Stimulated activated CD4-positive, alpha-beta T cell treated with anti-CD3 and anti-CD28 coated beads, Interleukin-2, amount 100 ng/mL, for 4 hours (primary cell): Measurements from ENCODE around the gene TMEM106B.
"Not testable (repeated sequence)": the region's sequence is repeated elsewhere in the genome, so short reads cannot be mapped to it uniquely, and the experiment has no call there.

Experiments used
- DNase-seq: peaks from one replicate; pipeline ENCODE4 v3.0.0-alpha.2; 2020; ENCODE audit warnings: low read depth

TMEM106B gene

DNA sequence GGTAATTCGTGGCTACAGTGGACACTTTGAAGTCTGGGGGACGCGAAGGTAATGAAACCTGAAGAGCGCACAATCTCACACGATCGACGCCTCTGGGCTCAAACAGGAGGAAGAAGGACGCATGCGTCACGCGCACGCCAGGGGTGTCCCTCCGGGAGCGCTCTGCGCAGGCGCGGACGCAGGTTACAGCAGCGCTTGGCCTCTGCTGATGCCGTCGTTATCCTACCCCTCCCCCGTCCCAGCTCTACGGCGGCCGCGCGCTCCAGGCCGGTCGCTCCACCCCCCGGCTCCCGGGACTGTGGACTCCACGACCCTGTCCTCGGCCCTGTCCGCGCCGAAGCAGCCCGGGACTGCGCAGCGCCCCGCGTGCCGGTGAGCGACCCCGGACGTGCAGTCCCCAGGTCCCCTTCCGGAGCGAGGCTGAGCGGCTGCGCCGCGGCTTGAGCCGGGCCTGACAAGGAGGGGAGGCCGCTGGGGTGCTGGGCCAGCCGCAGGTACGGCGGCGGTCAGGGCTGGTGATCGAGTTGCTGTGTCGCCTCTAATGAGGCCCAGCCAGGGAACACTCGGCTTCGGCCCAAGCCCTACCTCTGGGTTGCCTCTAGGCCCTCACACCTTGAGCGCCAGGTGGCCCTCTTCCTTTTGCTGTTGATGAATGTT lies at the start of gene TMEM106B:
TMEM106B (plus strand) TSS at position 241 of the 657 bp plus-strand sequence. CDS start 3,517 bp downstream, outside the sequence.
- peak; percentile 98 for DNase-seq

DNA sequence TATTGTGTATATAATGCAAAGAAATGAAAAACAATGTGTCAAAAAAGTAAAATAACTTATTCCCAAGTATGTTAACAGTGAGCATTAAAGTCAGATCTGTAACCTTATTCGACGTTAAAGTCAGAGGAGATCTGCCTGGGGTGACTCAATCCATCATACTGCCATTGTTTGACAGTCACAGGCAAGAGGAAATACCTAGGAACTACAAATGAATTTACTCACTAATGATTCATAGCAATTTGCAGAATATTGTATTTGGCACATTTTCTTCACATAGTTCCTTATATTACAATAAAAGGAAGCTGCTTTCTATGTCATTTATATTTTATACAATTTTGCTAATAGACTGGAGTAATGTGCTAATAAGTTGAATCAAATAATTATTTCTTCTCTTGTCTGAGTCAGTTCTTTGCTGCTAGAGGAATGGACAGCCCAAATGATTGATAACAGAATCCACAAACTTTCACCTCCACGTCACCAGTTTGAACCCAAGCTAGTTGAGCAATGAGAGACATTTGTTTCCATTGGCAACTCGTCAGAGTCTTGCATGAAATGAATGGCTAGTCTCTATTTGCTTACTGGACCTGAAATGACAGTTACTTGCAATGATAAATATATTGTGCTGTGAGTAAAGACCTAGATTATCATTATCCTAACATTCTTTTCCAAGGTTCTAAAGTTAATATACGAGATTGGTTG lies 48.5 kb upstream of the TMEM106B start:
- DNase-seq, result no peak

DNA sequence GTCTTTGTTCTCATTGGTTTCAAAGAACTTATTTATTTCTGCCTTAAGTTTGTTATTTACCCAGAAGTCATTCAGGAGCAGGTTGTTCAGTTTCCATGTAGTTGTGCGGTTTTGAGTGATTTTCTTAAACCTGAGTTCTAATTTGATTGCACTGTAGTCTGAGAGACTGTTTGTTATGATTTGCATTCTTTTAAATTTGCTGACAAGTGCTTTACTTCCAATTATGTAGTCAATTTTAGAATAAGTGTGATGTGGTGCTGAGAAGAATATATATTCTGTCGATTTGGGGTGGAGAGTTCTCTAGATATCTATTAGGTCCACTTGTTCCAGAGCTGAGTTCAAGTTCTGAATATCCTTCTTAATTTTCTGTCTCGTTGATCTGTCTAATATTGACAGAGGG lies 43.0 kb upstream of the TMEM106B start:
- not testable (repeated sequence) for DNase-seq

DNA sequence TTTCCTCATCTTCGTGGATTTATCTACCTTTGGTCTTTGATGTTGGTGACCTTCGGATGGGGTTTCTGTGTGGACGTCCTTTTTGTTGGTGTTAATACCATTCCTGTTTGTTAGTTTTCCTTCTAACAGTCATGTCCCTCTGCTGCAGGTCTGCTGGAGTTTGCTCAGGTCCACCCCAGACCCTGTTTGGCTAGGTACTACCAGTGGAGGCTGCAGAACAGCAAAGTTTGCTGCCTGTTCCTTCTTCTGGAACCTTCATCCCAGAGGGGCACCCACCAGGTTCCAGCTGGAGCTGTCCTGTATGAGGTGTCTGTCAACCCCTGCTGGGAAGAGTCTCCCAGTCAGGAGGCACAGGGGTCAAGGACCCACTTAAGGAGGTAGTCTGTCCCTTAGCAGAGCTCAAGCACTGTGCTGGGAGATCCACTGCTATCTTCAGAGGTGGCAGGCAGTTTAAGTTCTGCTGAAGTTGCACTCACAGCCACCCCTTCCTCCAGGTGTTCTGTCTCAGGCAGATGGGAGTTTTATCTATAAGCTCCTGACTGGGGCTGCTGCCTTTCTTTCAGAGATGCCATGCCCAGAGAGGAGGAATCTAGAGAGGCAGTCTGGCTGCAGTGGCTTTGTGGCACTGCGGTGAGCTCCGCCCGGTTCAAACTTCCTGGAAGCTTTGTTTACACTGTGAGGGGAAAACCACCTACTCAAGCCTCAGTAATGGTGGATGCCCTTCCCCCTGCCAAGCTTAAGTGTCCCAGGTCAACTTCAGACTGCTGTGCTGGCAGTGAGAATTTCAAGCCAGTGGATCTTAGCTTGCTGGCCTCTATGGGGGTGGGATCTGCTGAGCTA lies 40.9 kb upstream of the TMEM106B start:
- peak; percentile 0 for DNase-seq

DNA sequence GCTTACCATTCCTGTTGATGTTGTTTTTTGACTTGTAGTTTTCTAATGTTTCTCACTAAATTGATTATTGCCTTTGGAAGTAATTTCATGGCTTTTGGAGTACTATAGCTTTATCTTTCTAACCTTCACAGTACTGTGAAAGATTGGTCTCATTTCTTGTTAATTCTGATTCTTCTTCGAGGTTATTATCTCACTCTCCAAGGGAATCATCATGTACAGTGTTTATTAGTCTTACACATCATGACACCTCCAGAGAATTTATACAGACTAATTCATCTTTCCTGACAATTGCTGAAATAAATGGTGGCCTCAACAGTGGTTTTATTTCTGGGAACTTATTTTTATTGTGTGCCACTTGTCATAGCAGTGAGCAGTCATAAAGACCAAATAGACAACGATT lies 37.4 kb upstream of the TMEM106B start:
- no peak for DNase-seq

DNA sequence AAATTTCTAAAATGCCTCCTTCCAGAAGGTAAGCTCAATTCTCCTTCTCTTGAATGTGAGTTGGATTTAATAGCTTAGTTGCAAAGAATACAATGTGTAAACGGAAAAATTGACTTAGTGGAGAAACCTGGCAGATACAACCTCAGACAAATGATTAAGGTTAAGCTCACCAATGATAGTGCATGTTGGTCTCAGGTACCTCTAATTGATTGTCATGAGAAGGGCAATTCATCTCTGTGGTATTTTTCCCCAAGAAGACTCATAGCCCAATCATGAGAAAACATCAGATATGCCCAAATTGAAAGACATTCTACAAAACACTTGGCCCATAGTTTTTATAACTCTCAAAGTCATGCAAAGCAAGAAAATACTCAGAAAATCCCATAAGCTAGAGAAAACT lies 36.2 kb upstream of the TMEM106B start:
- no peak for DNase-seq

DNA sequence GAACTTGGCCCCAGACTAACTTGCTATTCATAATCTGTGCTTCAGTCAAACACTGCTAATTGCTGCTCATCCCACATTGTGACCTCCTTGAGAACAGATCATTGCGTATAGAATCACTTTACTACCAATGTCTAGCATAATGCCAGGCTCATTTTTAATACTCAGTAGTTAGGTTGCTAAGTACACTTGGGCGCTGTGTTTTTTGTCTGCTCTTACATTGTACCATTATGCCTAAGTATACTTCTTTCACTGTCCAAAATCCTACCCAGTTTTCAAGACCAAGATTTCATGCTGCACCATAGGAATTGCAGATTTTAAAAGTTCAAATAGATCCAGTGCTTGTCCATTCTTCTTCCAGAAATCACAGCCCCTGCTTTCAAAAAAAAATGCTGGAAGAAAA lies 32.8 kb upstream of the TMEM106B start:
- DNase-seq, result no peak

DNA sequence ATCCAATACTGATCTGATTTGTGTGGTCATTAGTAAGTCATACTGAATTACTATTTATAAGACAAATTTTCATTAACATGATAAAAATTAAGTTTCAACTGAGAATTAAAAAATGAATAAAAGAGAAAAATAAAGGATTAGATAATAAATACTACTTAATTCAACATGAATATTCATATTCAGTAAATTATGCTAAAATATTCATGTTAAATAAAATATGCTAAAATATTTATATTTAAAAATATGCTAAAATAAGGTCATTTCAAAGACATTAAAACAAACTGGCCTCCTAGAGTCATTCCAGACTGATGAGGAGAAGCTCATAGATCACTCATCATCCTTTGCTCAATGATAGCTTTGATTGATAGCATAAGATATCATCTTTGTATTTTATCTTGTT lies 16.7 kb upstream of the TMEM106B start:
- DNase-seq, result no peak

DNA sequence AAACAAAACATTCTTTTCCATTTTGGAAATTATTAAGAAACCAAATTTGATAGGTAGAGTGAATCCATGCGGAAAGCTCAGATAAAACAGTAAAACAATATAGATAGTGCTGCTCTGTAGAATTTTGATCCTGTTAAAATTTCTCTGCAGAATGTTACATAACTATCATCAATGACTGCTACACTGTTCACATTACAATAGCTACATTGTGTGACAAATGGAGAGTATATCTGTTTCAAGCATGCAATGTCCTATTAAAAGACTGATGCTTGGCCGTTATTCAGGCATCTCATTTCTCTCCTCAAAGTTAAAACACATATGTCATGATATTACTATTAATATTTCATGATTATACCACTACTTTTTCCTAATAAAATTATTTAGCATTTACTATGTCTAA lies 14.7 kb upstream of the TMEM106B start:
- DNase-seq, result no peak

DNA sequence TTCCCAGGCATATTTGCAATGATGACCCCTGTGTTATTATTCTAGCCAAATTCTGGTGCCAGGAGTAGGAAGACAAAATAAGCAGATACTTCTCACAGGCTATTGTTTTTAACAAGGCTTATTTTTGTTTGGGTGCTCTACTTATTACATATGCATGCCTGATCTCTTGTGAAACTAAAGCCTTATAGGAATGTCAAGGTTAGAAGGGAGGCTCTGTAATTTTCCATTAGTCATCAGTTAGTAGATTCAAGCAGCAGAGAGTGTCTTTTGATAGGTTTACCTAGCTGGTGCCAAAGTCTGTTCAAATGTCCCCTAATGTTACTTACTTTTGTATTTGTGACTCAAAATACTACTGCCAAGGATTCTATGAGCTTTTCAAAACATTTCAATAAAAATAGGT lies 11.7 kb upstream of the TMEM106B start:
- no peak for DNase-seq

DNA sequence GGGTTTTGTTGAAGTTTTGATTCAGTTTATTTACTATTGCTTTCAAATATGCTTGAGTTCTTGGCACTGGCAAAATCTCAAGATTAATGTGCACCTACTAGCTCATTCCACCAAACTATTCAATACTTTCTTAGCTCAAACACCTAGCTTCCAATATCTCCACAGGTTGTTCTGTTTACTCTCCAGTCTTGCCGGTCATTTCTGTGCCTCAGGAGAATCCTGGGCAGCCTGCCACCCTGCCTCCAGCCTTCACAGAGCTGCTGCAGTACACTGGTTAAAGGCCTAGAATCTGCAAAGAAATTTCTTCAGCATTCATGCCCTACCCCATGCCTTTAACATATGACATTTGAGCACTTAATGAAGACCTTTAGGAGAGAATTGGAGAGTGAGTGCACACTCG lies 4.0 kb upstream of the TMEM106B start:
- DNase-seq, result no peak

DNA sequence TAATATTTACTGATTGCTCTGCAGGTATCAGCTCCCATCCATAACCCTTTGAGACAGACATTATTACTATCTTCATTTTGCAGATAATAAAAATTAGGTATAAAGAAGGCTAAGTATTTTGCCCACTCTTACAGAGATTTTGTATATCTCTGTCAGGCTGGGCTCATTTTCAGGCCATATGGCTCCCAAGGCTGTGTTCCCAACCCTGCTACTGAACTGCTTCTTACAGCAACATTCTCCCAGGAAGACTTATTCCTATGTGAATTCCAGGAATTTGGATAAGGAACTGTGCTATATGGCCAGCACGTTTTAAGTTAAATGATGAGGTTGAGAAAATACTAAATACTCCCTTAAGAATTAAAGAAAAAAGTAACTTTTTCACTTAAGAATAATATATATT lies 1.9 kb upstream of the TMEM106B start:
- DNase-seq, result no peak

DNA sequence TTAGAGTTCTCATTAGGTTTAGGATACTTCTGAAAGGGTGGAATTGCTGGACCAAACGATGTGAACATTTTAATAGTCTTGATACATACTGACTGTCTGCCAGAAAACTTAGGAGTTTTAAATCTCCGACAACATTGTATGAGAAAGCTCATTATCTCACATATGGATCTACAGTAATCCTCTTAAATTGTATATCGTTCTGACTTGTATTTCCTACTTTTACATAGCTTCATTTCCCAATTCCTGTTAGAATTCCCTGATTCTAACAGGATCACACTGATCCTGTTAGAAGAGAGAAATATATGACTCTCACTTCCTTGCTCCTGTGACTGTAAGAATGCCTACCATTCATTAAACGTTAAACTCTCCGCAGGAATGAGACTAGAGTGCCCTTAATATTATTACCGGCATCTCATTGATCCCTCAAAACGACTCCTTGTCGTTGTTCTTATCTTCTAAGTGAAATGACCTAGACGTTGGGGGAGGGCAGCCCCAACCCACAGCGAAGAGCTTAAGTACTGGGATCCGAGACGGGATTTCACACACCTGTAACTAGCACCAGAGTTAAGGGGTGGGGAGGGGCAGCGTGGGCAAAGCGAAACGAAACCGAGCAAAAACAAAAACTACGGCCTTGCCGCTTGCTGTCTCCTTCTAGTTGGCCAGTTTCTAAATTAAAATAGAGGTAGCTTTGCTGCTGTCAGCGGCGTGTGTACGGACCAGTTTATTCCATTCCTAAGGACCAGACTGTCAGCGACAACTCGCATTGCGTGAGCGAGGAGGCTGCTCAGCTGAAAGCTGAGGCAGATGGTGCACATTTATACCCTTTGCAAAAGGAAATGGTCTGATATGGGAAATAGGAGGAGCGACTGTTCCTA lies 678 bp upstream of the TMEM106B start:
- DNase-seq, result peak; percentile 26

DNA sequence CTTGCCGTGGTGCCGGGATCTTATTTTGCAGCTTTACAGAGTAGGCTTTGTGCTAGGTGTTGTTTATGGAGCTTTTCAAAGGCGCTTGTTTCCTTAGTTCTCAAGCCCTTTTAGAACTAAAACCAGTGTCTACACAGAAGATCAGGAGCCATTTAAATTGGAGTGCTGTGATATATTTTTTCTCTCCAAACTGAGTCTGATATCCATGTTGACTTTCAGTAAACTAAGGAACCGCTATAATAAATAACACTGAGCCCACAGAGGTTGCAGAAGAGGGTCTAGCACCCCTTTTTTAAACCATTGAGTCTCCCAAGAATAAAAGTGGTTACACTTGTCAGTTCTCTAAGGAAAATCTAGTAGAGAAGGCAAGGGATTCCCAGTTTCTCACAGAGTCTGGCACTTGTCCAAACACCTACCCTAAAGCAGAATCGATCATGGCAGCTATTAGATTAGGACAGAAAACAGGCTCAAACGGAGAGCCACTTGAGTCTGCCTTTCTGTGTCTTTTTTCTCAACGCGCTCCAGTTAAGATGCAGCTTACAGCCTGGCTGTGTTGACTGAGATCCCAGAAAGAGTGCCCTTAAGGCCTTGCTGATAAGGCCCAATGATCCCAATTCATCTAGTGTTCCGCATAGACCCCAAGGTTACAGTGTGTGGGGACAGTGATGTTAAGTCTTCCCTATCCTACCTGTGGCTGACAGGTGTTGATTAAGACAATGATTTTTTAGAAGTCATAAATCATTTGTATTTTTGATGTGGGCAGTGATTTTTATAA lies 804 bp downstream of the TMEM106B start:
- DNase-seq, result no peak

DNA sequence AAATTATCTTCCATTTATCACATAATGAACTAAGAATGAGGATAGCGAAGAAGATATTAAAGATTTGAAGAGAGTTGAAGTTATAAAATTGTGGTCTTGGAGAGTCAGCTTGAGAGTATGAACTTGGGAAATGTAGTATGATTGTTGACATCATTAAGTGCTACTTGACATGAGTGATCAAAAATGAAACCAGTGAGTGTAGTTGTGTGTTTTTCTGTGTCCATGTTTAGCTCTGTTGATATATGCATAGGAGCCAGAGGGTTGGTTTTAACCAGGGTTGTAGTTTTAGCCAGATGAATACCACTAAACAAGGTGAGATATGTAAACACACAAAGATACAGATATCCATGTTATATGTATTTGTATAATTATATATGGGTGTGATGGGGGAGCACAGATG lies 6.2 kb downstream of the TMEM106B start:
- DNase-seq, result no peak

DNA sequence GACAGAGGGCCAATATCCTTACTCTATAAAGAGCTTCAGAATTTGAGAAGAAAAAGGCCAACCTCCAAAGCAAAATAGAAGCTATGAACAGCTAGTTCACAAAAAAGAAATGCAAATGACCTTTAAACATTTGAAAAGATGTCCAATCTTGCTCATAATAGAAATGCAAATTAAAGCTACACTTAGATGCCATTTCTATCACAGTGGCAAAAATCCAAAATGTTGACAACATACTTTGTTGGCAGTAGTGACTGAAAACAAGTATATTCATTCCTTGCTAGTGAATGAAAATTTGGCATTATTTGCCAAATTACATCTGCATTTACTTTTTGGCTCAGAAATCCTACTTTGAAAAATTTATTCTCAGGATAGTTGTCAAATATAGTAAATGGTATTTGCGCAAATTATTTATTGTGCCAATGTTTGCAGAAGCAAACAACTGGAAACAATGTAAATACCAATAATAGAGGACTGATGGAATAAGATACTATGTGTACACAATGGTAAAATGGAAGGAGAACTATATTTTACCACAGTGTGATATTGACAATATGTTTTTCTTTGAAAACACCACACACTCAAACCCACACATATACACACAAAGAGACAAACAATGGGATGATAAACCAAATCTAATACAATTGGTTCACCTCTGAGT lies 9.4 kb downstream of the TMEM106B start:
- DNase-seq, result no peak

DNA sequence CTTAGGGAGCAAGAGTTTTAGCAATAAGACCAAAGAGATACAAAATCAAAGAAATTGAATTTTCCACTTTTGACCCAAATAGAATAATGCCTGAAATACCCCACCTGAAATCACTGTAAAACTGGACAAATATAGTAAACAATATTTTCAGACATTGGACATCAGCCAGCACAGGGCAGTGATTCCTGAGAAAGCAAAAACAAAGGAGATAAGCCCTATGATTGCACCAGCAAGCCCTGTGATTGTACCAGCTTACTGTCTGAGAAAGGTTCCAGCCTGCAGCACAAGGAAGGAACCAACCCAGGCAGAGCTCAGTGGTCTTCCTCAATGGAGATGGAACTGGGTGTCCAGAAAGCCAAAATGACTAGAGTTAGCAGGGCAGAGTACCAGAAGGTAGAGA lies 10.3 kb downstream of the TMEM106B start:
- no peak for DNase-seq

DNA sequence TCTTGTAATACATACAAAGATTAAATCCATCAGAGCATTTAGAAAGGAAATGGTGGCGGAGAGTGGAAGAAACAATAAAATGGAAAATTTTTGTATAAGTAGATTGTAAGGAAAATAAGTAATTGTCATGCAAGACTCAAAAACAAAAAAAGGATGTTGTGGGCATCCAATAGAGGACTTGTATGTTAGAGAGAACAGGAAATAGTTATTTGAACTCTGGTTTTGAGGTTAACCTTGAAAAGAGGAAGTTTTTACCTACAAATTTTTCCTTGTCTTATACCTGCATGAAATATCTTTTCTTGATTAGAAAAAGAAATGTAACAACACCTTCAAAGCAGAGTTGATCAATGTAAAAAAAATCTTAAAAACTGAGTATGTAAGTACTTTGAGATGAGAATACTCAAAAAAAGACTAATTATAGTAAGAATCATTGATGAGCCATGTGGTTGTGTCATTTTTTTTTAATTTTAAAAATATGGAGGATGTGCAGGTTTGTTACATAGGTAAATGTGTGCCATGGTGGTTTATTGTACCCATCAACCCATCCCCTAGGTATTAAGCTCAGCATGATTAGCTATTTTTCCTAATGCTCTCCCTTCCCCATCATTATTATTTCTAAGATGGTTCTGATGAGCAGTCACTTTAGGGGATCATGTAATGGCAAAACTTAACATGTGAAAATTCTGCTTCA lies 11.9 kb downstream of the TMEM106B start:
- DNase-seq, result no peak

DNA sequence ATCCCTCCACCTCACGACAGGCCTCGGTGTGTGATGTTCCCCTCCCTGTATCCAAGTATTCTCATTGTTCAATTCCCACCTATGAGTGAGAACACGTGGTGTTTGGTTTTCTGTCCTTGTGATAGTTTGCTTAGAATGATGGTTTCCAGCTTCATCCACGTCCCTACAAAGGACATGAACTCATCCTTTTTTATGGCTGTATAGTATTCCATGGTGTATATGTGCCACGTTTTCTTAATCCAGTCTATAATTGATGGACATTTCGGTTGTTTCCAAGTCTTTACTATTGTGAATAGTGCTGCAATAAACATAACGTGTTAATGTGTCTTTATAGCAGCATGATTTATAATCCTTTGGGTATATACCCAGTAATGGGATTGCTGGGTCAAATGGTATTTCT lies 13.9 kb downstream of the TMEM106B start:
- not testable (repeated sequence) for DNase-seq

DNA sequence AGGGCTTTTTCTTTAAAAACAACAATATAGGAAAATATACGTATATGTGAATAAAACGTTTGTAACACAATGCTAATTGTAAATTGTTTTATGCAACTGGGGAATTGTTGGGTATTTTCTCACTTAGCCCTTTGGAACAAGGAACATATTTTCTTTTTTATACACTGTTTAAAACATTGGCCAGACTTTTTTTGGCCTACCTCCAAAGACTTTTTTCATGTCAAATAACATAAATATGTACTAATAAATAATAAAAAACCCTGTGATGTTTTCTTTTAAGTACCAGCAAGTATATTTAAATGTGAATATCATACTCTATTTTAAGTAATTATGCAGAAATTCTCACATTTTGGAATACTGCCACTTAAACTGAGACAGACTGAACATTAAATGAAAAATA lies 15.7 kb downstream of the TMEM106B start:
- DNase-seq, result no peak
